ACC112 (cell line): ENCODE results near the gene PRSS53.
"Not testable (repeated sequence)": the region's sequence is repeated elsewhere in the genome, so short reads cannot be mapped to it uniquely, and the experiment has no call there.

Experiments
- H2AFZ ChIP-seq: fragments of 200-600 bp; sonication (generic); one replicate; pipeline ENCODE4 v1.6.0; 2017; ENCODE audit warnings: antibody characterized with exemption, low read length; ENCODE audit not compliant: unreplicated experiment
- H3K27ac ChIP-seq: fragments of 200-600 bp; sonication (generic); 2 replicates; pipeline ENCODE4 v1.5.1; 2014; ENCODE audit warnings: low read depth, mild to moderate bottlenecking, antibody characterized with exemption, low read length, moderate library complexity
- H3K27me3 ChIP-seq: fragments of 200-600 bp; sonication (generic); 2 replicates; pipeline ENCODE4 v1.6.1; 2014; ENCODE audit warnings: mild to moderate bottlenecking, antibody characterized with exemption, low read length, moderate library complexity, mixed read lengths; ENCODE audit not compliant: insufficient read depth
- H3K36me3 ChIP-seq: fragments of 200-600 bp; sonication (generic); 2 replicates; pipeline ENCODE4 v1.6.1; 2016; ENCODE audit warnings: mild to moderate bottlenecking, antibody characterized with exemption, low read length, moderate library complexity, mixed read lengths; ENCODE audit not compliant: insufficient read depth
- H3K4me1 ChIP-seq: fragments of 200-600 bp; sonication (generic); one replicate; pipeline ENCODE4 v1.6.1; 2016; ENCODE audit warnings: low read length, mixed read lengths; ENCODE audit not compliant: insufficient read depth, unreplicated experiment, control insufficient read depth
- H3K4me3 ChIP-seq: fragments of 200-600 bp; sonication (generic); 2 replicates; pipeline ENCODE4 v1.5.1; 2014; ENCODE audit warnings: mild to moderate bottlenecking, low read depth, low read length
- H3K79me2 ChIP-seq: fragments of 200-600 bp; sonication (generic); one replicate; pipeline ENCODE4 v1.6.0; 2016; ENCODE audit warnings: low read length; ENCODE audit not compliant: control insufficient read depth, unreplicated experiment, insufficient read depth

The PRSS53 gene

GRCh38 chr16:31108035-31108793, 19.5 kb upstream of the PRSS53 start, which contains the start of gene BCKDK:
Gene BCKDK, plus strand, starts transcription at chr16:31108386. Its CDS starts 838 bp downstream, at chr16:31109224.
- Histone ChIP-seq H3K4me1 (peaks cover 9% of the 10 kb centered on the region), H2AFZ (peak within 1 kb of the TSS; percentile 89), H3K36me3 (peaks cover 19% of the 10 kb centered on the region; the same call in 1 of the 2 replicates), H3K79me2 (peaks cover 19% of the 10 kb centered on the region), H3K27ac (no peak within 1 kb of the TSS), H3K4me3 (peak within 1 kb of the TSS; percentile 88), H3K27me3 (no peaks in the 10 kb centered on the region)

GRCh38 chr16:31107465-31107867, 18.7 kb upstream of the PRSS53 start:
- Histone ChIP-seq H3K4me1 (peaks cover 9% of the 10 kb centered on the region), H2AFZ (no peak overlapping the region), H3K79me2 (peaks cover 19% of the 10 kb centered on the region), H3K36me3 (peaks cover 19% of the 10 kb centered on the region; the same call in 1 of the 2 replicates), H3K4me3 (peak overlapping the region; percentile 88), H3K27ac (no peak overlapping the region), H3K27me3 (no peaks in the 10 kb centered on the region)

GRCh38 chr16:31106509-31107464, 18.0 kb upstream of the PRSS53 start:
- H3K36me3 ChIP-seq: peaks cover 19% of the 10 kb centered on the region; the same call in 1 of the 2 replicates
- no peak overlapping the region for H2AFZ ChIP-seq
- H3K4me3 ChIP-seq: no peak overlapping the region
- H3K4me1 ChIP-seq: peaks cover 9% of the 10 kb centered on the region
- peaks cover 19% of the 10 kb centered on the region for H3K79me2 ChIP-seq
- H3K27me3 ChIP-seq: no peaks in the 10 kb centered on the region
- no peak overlapping the region for H3K27ac ChIP-seq

GRCh38 chr16:31105677-31106213, 17.0 kb upstream of the PRSS53 start:
- H3K27me3 ChIP-seq: no peaks in the 10 kb centered on the region
- H3K4me1 ChIP-seq: peaks cover 9% of the 10 kb centered on the region
- H2AFZ ChIP-seq: peak overlapping the region; percentile 79
- 0 out of 2 replicates have a peak overlapping the region, but pooled peaks have one; percentile 5 for H3K4me3 ChIP-seq
- peaks cover 16% of the 10 kb centered on the region for H3K79me2 ChIP-seq
- peak overlapping the region; percentile 24; the same call in 1 of the 2 replicates for H3K27ac ChIP-seq
- peaks cover 8% of the 10 kb centered on the region; the same call in 1 of the 2 replicates for H3K36me3 ChIP-seq

- H3K79me2 ChIP-seq, H2AFZ ChIP-seq, H3K4me3 ChIP-seq, H3K27ac ChIP-seq, H3K27me3 ChIP-seq, H3K36me3 ChIP-seq: not testable (repeated sequence)
- H3K4me1 ChIP-seq: peaks cover 10% of the 10 kb centered on the region
Observed at GRCh38 chr16:31100876-31101641, 12.3 kb upstream of the PRSS53 start.

- no peaks in the 10 kb centered on the region for H3K27me3 ChIP-seq
- H3K36me3 ChIP-seq: no peaks in the 10 kb centered on the region
- peak overlapping the region; percentile 63 for H2AFZ ChIP-seq
- H3K4me1 ChIP-seq: peaks cover 7% of the 10 kb centered on the region
- H3K27ac ChIP-seq: peak overlapping the region; percentile 60
- H3K4me3 ChIP-seq: no peak overlapping the region
- H3K79me2 ChIP-seq: no peaks in the 10 kb centered on the region
Observed at GRCh38 chr16:31099860-31100638, 11.3 kb upstream of the PRSS53 start.

GRCh38 chr16:31094424-31095120, 5.8 kb upstream of the PRSS53 start, which contains the start of gene VKORC1:
Gene VKORC1, minus strand, starts transcription at chr16:31094797. Its CDS starts 68 bp downstream, at chr16:31094729.
- no peaks in the 10 kb centered on the region for H3K36me3 ChIP-seq
- peaks cover 38% of the 10 kb centered on the region for H3K79me2 ChIP-seq
- H3K27me3 ChIP-seq: no peaks in the 10 kb centered on the region
- H3K4me3 ChIP-seq: peak within 1 kb of the TSS; percentile 93
- H3K27ac ChIP-seq: peak within 1 kb of the TSS; percentile 25
- H2AFZ ChIP-seq: peak within 1 kb of the TSS; percentile 81
- H3K4me1 ChIP-seq: peaks cover 10% of the 10 kb centered on the region

GRCh38 chr16:31094088-31094423, 5.3 kb upstream of the PRSS53 start:
- Histone ChIP-seq H3K79me2 (peaks cover 38% of the 10 kb centered on the region), H3K36me3 (no peaks in the 10 kb centered on the region), H2AFZ (peak overlapping the region; percentile 58), H3K27ac (peak overlapping the region; percentile 25), H3K4me3 (peak overlapping the region; percentile 93), H3K4me1 (peaks cover 10% of the 10 kb centered on the region), H3K27me3 (no peaks in the 10 kb centered on the region)

- Histone ChIP-seq H3K4me1 (peaks cover 10% of the 10 kb centered on the region), H3K27ac (no peak overlapping the region), H3K4me3 (peak overlapping the region; percentile 93), H3K79me2 (peaks cover 46% of the 10 kb centered on the region), H3K27me3 (no peaks in the 10 kb centered on the region), H2AFZ (no peak overlapping the region), H3K36me3 (no peaks in the 10 kb centered on the region)
Observed at GRCh38 chr16:31093132-31093703, 4.5 kb upstream of the PRSS53 start.
